Smooth muscle cell (in vitro differentiated cells): ENCODE measurements around the gene HRH3. TPM values are rescaled to one million over a fixed set of nuclear protein-coding genes. Genes with fewer than 3 reads are reported as not detected.

Experiments
- DNase-seq: peaks from one replicate; lab custom pipeline; 2025; ENCODE audit not compliant: unreplicated experiment; lab: John Stamatoyannopoulos, UW
- H2AFZ ChIP-seq: fragments of 200-600 bp; sonication (generic); 2 replicates; pipeline ENCODE4 v1.6.0; 2016; ENCODE audit warnings: antibody characterized with exemption, low read depth, mild to moderate bottlenecking
- H3F3A ChIP-seq: fragments of 200-600 bp; sonication (generic); 2 replicates; pipeline ENCODE4 v1.6.0; 2017; ENCODE audit warnings: antibody characterized with exemption, low read depth
- H3K27ac ChIP-seq: fragments of 200-600 bp; sonication (generic); 2 replicates; pipeline ENCODE4 v1.5.1; 2016; ENCODE audit warnings: low read depth, mild to moderate bottlenecking
- H3K27me3 ChIP-seq: fragments of 200-600 bp; sonication (generic); 2 replicates; pipeline ENCODE4 v1.6.1; 2016; ENCODE audit warnings: low read depth, mild to moderate bottlenecking
- H3K36me3 ChIP-seq: fragments of 200-600 bp; sonication (generic); 2 replicates; pipeline ENCODE4 v1.5.1; 2016; ENCODE audit warnings: low read depth
- H3K4me1 ChIP-seq: fragments of 200-600 bp; sonication (generic); 2 replicates; pipeline ENCODE4 v1.5.1; 2016; ENCODE audit warnings: low read depth
- H3K4me2 ChIP-seq: fragments of 200-600 bp; sonication (generic); 2 replicates; pipeline ENCODE4 v1.6.0; 2016; ENCODE audit warnings: mild to moderate bottlenecking
- H3K4me3 ChIP-seq: fragments of 200-600 bp; sonication (generic); 2 replicates; pipeline ENCODE4 v1.5.1; 2016; ENCODE audit warnings: mild to moderate bottlenecking
- H3K79me2 ChIP-seq: fragments of 200-600 bp; sonication (generic); 2 replicates; pipeline ENCODE4 v1.6.0; 2016; ENCODE audit warnings: low read depth, mild to moderate bottlenecking
- H3K9ac ChIP-seq: fragments of 200-600 bp; sonication (generic); 2 replicates; pipeline ENCODE4 v1.6.0; 2016; ENCODE audit warnings: low read depth
- H3K9me3 ChIP-seq: fragments of 200-600 bp; sonication (generic); replicated peaks from 2 replicates; pipeline ENCODE4 v1.5.1; 2016; ENCODE audit warnings: low read depth
- H4K20me1 ChIP-seq: fragments of 200-600 bp; sonication (generic); 2 replicates; pipeline ENCODE4 v1.6.0; 2016; ENCODE audit warnings: low read depth
- WGBS: methylation state at CpG from one replicate; pipeline ENCODE4 v1.1.7; 2016; ENCODE audit warnings: low lambda C conversion rate; 5-methylcytosine and 5-hydroxymethylcytosine counted together
- polyA plus RNA-seq: library from polyadenylated mRNA; unstranded; fragments of >200 nt; fragmentation: Nextera tagmentation; extraction: Ambion mirVana; gene quantifications from 2 replicates; pipeline ENCODE4 v1.2.1, GENCODE V29; 2016
- total RNA-seq: library from RNA; depleted of rRNA; stranded (reverse); fragments of >200 nt; gene quantifications from 2 replicates; pipeline ENCODE4 v1.2.3, GENCODE V29; 2014
- TF ChIP-seq, protein P1 (sequence below): fragments of 200-600 bp; sonication (generic); IDR thresholded peaks from 2 replicates; pipeline ENCODE4 v1.5.1; 2017; ENCODE audit warnings: borderline replicate concordance, mild to moderate bottlenecking, antibody characterized with exemption; ENCODE audit not compliant: insufficient read depth, poor library complexity, severe bottlenecking

HRH3 gene
- total and polyA plus RNA-seq, 2 experiments from 2014 or later: not detected

DNA sequence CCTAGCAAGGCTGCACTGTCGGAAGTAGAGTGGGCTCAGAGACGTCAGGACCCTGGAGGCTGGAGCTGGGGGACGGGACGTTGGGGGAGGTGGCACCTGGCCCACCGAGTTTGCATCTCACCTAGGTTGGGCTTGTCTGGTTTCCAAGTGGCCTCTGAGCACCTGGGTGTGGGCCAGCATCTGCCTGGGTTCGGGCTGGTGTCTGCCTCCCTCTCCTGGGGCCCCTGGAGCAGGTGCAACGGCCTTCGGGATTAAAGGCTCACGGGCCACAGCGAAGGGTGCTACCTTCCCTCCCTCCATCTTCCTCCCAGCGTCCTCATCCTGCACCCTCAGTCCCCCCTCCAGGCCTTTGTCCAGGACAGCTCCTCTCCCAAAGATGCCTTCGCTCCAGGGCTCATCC lies 6.0 kb downstream of the HRH3 start:
- no peak overlapping the region for H2AFZ ChIP-seq
- H3K9ac ChIP-seq: no peak overlapping the region
- H4K20me1 ChIP-seq: no peaks in the 10 kb centered on the region
- no peak overlapping the region for H3K27ac ChIP-seq
- no peaks in the 10 kb centered on the region for H3K9me3 ChIP-seq
- peaks cover 47% of the 10 kb centered on the region for H3K27me3 ChIP-seq
- H3F3A ChIP-seq: no peaks in the 10 kb centered on the region
- DNase-seq: no peak
- 80% methylated on average over 10 of the region's 12 CpGs for WGBS
- H3K79me2 ChIP-seq: no peaks in the 10 kb centered on the region
- H3K36me3 ChIP-seq: no peaks in the 10 kb centered on the region
- no peak overlapping the region for H3K4me2 ChIP-seq
- H3K4me1 ChIP-seq: peaks cover 7% of the 10 kb centered on the region
- H3K4me3 ChIP-seq: no peak overlapping the region
- TF ChIP-seq, protein P1, sequence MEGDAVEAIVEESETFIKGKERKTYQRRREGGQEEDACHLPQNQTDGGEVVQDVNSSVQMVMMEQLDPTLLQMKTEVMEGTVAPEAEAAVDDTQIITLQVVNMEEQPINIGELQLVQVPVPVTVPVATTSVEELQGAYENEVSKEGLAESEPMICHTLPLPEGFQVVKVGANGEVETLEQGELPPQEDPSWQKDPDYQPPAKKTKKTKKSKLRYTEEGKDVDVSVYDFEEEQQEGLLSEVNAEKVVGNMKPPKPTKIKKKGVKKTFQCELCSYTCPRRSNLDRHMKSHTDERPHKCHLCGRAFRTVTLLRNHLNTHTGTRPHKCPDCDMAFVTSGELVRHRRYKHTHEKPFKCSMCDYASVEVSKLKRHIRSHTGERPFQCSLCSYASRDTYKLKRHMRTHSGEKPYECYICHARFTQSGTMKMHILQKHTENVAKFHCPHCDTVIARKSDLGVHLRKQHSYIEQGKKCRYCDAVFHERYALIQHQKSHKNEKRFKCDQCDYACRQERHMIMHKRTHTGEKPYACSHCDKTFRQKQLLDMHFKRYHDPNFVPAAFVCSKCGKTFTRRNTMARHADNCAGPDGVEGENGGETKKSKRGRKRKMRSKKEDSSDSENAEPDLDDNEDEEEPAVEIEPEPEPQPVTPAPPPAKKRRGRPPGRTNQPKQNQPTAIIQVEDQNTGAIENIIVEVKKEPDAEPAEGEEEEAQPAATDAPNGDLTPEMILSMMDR: no peak

DNA sequence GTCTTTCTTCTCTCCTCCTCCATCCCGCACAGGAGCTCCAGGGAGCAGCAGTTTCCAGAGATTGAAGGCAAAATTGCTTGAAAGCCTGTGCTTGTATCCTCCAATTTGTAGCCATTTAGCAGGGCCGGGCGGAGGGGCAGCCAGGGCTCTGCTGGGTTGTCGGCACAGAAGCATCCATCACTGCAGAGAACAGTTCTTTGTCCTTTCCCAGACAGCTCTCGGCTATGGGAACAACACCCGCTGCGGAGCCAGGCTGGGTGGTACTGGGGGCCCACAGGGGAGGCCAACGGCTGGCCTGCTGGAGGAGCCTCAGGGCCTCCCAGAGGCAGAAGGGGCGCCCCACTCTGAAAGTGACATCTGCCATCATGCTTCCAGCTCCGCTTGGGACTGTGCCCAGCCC lies 7.8 kb downstream of the HRH3 start:
- no peaks in the 10 kb centered on the region for H3K36me3 ChIP-seq
- H3K27ac ChIP-seq: no peak overlapping the region
- H3F3A ChIP-seq: no peaks in the 10 kb centered on the region
- no peaks in the 10 kb centered on the region for H3K9me3 ChIP-seq
- no peaks in the 10 kb centered on the region for H3K4me1 ChIP-seq
- no peak overlapping the region for H3K9ac ChIP-seq
- no peak overlapping the region for H3K4me3 ChIP-seq
- H2AFZ ChIP-seq: no peak overlapping the region
- no peaks in the 10 kb centered on the region for H3K79me2 ChIP-seq
- H4K20me1 ChIP-seq: no peaks in the 10 kb centered on the region
- DNase-seq: no peak
- 77% methylated on average over 10 of the region's 10 CpGs for WGBS
- peaks cover 30% of the 10 kb centered on the region for H3K27me3 ChIP-seq
- TF ChIP-seq, protein P1: no peak
- H3K4me2 ChIP-seq: no peak overlapping the region

- 85% methylated on average over 9 of the region's 9 CpGs for WGBS
- H3K9ac ChIP-seq: no peak overlapping the region
These were observed 8.2 kb downstream of the HRH3 start for GRCh38 chr20:62211769-62212288.

More at GRCh38 chr20:62211769-62212288, 8.2 kb downstream of the HRH3 start:
- Histone ChIP-seq H3F3A (no peaks in the 10 kb centered on the region), H3K9me3 (no peaks in the 10 kb centered on the region), H3K79me2 (no peaks in the 10 kb centered on the region), H3K4me3 (no peak overlapping the region), H4K20me1 (no peaks in the 10 kb centered on the region), H3K27me3 (peaks cover 25% of the 10 kb centered on the region), H3K4me2 (no peak overlapping the region), H3K36me3 (no peaks in the 10 kb centered on the region), H3K27ac (no peak overlapping the region), H2AFZ (no peak overlapping the region), H3K4me1 (no peaks in the 10 kb centered on the region)
- DNase-seq: no peak
- TF ChIP-seq, protein P1: no peak
